Hindlimb muscle (tissue), 1 donor: ENCODE results near the gene RAVER1. TPM values are rescaled to one million over a fixed set of nuclear protein-coding genes. Genes with fewer than 3 reads are reported as not detected.
A peak's percentile ranks its signal among the peaks of the same experiment; 100 is the strongest.

Source experiments
- DNase-seq: peaks from one replicate; pipeline ENCODE4 v3.0.0-alpha.2; 2013
- polyA plus RNA-seq: library from polyadenylated mRNA; unstranded; fragments of 120-200 nt; gene quantifications from one replicate; pipeline ENCODE4 v1.2.1, GENCODE V29; 2013; ENCODE audit not compliant: insufficient read length

The RAVER1 gene
- polyA plus RNA-seq, 1 donor, result 18.4 TPM

- DNase-seq, result no peak
These were observed 15.4 kb downstream of the RAVER1 start for GRCh38 chr19:10317857-10318462.

GRCh38 chr19:10317045-10317856, 16.1 kb downstream of the RAVER1 start:
- no peak for DNase-seq

- no peak for DNase-seq
These were observed 16.9 kb downstream of the RAVER1 start for GRCh38 chr19:10316229-10317044.

- DNase-seq, result peak; percentile 88
These were observed 17.8 kb downstream of the RAVER1 start, which contains the start of gene FDX2 for GRCh38 chr19:10315335-10316214. Gene FDX2 (minus strand): TSS chr19:10316015. CDS start chr19:10315996, 19 bp downstream.

- no peak for DNase-seq
These were observed 23.9 kb downstream of the RAVER1 start, which contains the start of gene ZGLP1 for GRCh38 chr19:10309423-10309822. Gene ZGLP1 (minus strand): TSS chr19:10309815.

GRCh38 chr19:10306327-10306726, 27.0 kb downstream of the RAVER1 start:
- no peak for DNase-seq

- no peak for DNase-seq
These were observed 28.1 kb downstream of the RAVER1 start for GRCh38 chr19:10305139-10305806.

- DNase-seq, result no peak
These were observed 33.5 kb downstream of the RAVER1 start for GRCh38 chr19:10299545-10300458.

GRCh38 chr19:10295847-10296591, 37.3 kb downstream of the RAVER1 start:
- no peak for DNase-seq

GRCh38 chr19:10295305-10295846, 38.0 kb downstream of the RAVER1 start:
- DNase-seq, result no peak

- no peak for DNase-seq
These were observed 39.0 kb downstream of the RAVER1 start for GRCh38 chr19:10294368-10294697.

GRCh38 chr19:10293637-10294367, 39.5 kb downstream of the RAVER1 start:
- no peak for DNase-seq

- DNase-seq, result no peak
These were observed 40.3 kb downstream of the RAVER1 start for GRCh38 chr19:10292789-10293636.

- no peak for DNase-seq
These were observed 41.0 kb downstream of the RAVER1 start for GRCh38 chr19:10292206-10292788.

GRCh38 chr19:10291554-10292205, 41.6 kb downstream of the RAVER1 start:
- no peak for DNase-seq

- no peak for DNase-seq
These were observed 42.3 kb downstream of the RAVER1 start for GRCh38 chr19:10290876-10291553.
